Nephron (organoid): ENCODE measurements around the gene MERTK.
"Not testable (repeated sequence)": the region's sequence is repeated elsewhere in the genome, so short reads cannot be mapped to it uniquely, and the experiment has no call there.

Experiments
- H3K27ac Mint-ChIP-seq, 3 experiments: 2 replicates each; pipeline ENCODE4 v1.8.0; 2020; ENCODE audit warnings: mixed read lengths in 3 of 3, mild to moderate bottlenecking in 2 of 3, moderate library complexity in 1 of 3
- H3K27me3 Mint-ChIP-seq: 2 replicates; pipeline ENCODE4 v1.8.0; 2021; ENCODE audit warnings: low read depth, mild to moderate bottlenecking, moderate library complexity, mixed read lengths
- H3K36me3 Mint-ChIP-seq: 2 replicates; pipeline ENCODE4 v1.8.0; 2020; ENCODE audit warnings: low read depth, mixed read lengths
- H3K4me1 Mint-ChIP-seq: 2 replicates; pipeline ENCODE4 v1.8.0; 2020; ENCODE audit warnings: mixed read lengths
- H3K4me3 Mint-ChIP-seq, 3 experiments: 2 replicates each; pipeline ENCODE4 v1.8.0; 2020; ENCODE audit warnings: mild to moderate bottlenecking in 3 of 3, mixed read lengths in 3 of 3, moderate library complexity in 2 of 3
- H3K9me3 Mint-ChIP-seq: 2 replicates; pipeline ENCODE4 v1.8.0; 2020; ENCODE audit warnings: mixed read lengths
- CTCF ChIP-seq, 3 experiments: fragments of 200-600 bp; sonication (generic); IDR thresholded peaks; one replicate each; pipeline ENCODE4 v1.5.0; 2021; ENCODE audit warnings: antibody characterized with exemption in 3 of 3; ENCODE audit not compliant: unreplicated experiment in 3 of 3

The MERTK gene

GRCh38 chr2:111903516-111903915 lies 5.1 kb downstream of the MERTK start:
- H3K4me3 Mint-ChIP-seq: peak overlapping the region in 2 of 3 experiments; percentile 36 to 53
- peaks cover 54% of the 10 kb centered on the region for H3K4me1 Mint-ChIP-seq
- H3K9me3 Mint-ChIP-seq: no peaks in the 10 kb centered on the region
- peak overlapping the region; percentile 80 to 92 (median 90) for H3K27ac Mint-ChIP-seq
- peaks cover 13% of the 10 kb centered on the region for H3K27me3 Mint-ChIP-seq
- TF ChIP-seq CTCF (IDR thresholded peaks at IDR 0.05; ENCODE audit: unreplicated experiment in 3 of 3): no peak
- H3K36me3 Mint-ChIP-seq: no peaks in the 10 kb centered on the region

GRCh38 chr2:111903930-111904439 lies 5.6 kb downstream of the MERTK start:
- Mint-ChIP-seq H3K36me3 (no peaks in the 10 kb centered on the region), H3K27ac (peak overlapping the region; percentile 80 to 92 (median 90)), H3K9me3 (no peaks in the 10 kb centered on the region), H3K4me3 (peak overlapping the region in 1 of 3 experiments; percentile 12), H3K4me1 (peaks cover 59% of the 10 kb centered on the region), H3K27me3 (peaks cover 13% of the 10 kb centered on the region)
- TF ChIP-seq CTCF (IDR thresholded peaks at IDR 0.05; ENCODE audit: unreplicated experiment in 3 of 3): no peak

- Mint-ChIP-seq H3K36me3 (no peaks in the 10 kb centered on the region), H3K9me3 (no peaks in the 10 kb centered on the region), H3K27ac (peak overlapping the region; percentile 94 to 98 (median 96)), H3K4me1 (peaks cover 68% of the 10 kb centered on the region), H3K4me3 (no peak overlapping the region), H3K27me3 (peaks cover 7% of the 10 kb centered on the region)
- no peak for TF ChIP-seq CTCF (IDR thresholded peaks at IDR 0.05; ENCODE audit: unreplicated experiment in 3 of 3)
Observed at GRCh38 chr2:111904726-111905474, 6.5 kb downstream of the MERTK start.

GRCh38 chr2:111905475-111905869 lies 7.1 kb downstream of the MERTK start:
- not testable (repeated sequence) for H3K9me3 Mint-ChIP-seq

GRCh38 chr2:111905990-111906735 lies 7.8 kb downstream of the MERTK start:
- H3K27me3 Mint-ChIP-seq: peaks cover 7% of the 10 kb centered on the region
- H3K4me1 Mint-ChIP-seq: peaks cover 68% of the 10 kb centered on the region
- peak overlapping the region; percentile 21 to 40 (median 27) for H3K4me3 Mint-ChIP-seq
- peak overlapping the region; percentile 94 to 98 (median 97) for H3K27ac Mint-ChIP-seq
- no peak for TF ChIP-seq CTCF (IDR thresholded peaks at IDR 0.05; ENCODE audit: unreplicated experiment in 3 of 3)
- H3K36me3 Mint-ChIP-seq: no peaks in the 10 kb centered on the region
- H3K9me3 Mint-ChIP-seq: no peaks in the 10 kb centered on the region

More at GRCh38 chr2:111905475-111905869, 7.1 kb downstream of the MERTK start:
- not testable (repeated sequence) for H3K27me3 Mint-ChIP-seq, H3K36me3 Mint-ChIP-seq, H3K4me3 Mint-ChIP-seq
- Mint-ChIP-seq H3K27ac (peak overlapping the region; percentile 94 to 98 (median 97)), H3K4me1 (peaks cover 70% of the 10 kb centered on the region)

GRCh38 chr2:111908578-111908977 lies 10.2 kb downstream of the MERTK start:
- H3K36me3 Mint-ChIP-seq: no peaks in the 10 kb centered on the region
- H3K4me1 Mint-ChIP-seq: peaks cover 56% of the 10 kb centered on the region
- H3K27ac Mint-ChIP-seq: peak overlapping the region; percentile 94 to 98 (median 97)
- peak overlapping the region in 1 of 3 experiments; percentile 36 for H3K4me3 Mint-ChIP-seq
- H3K9me3 Mint-ChIP-seq: no peaks in the 10 kb centered on the region
- no peak for TF ChIP-seq CTCF (IDR thresholded peaks at IDR 0.05; ENCODE audit: unreplicated experiment in 3 of 3)
- H3K27me3 Mint-ChIP-seq: no peaks in the 10 kb centered on the region
